ENCODE measurements around the gene VTI1B. TPM values are rescaled to one million over a fixed set of nuclear protein-coding genes. Genes with fewer than 3 reads are reported as not detected.
"Not testable (repeated sequence)": the region's sequence is repeated elsewhere in the genome, so short reads cannot be mapped to it uniquely, and the experiment has no call there.

The VTI1B gene
- total and polyA plus RNA-seq, 12 donors, result 52.2 to 108 (median 82.2) TPM

DNA sequence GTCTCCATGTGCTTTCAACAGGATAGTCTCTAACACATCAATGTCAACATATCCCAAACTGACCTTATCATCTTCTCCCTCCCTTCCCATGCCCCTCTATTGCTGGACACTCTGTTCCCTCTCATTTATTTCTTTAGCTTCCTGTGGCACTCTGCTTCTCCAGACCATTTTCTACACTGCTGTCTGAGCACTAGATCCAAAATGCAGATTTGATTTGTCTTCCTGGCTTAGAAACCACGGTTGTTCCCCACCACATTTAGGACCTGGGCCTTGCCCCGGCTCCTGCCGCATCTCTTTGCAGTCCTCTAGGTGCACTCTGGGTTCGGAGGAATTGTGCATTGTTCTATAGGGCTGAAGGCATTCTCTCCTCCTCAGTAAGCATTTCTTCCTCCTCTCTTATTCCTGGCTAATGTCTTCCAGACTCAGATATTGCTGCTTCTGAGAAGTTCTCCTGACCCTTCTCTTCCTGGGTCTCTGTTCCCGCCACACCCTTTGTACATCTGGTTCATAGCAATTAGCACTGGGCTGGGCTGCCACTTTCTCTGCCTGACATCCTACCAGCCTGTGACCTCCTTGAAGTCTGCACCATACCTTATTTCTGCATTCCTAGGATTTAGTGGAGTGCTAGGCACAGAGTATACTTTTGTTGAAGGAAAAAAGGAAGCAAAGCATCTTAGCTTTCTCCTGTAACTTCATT is 40.8 kb downstream of the VTI1B start:
- no peak overlapping the region for H3K4me3 ChIP-seq

DNA sequence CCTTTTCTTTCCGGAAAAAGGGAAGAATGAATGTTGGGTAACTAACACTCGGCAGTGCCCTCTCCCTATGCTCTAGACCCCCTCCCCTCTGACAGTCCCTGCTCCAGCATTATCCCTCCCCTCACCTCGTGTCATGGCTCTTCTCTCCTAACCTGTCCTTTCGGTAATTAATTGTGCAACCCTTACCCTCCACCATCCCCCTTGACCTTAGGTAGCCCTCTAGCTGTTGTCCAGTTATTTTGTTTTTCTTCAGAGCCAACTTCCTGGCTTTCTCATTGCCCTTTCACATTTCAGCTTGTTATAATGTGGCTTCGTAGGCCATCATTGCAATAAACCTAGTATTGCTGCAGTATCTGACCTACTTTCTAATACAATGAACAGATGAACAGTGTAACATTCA is 43.5 kb downstream of the VTI1B start:
- H3K4me1 ChIP-seq (replicated peaks in 1 of 2), result no peaks in the 10 kb centered on the region
- intact Hi-C loops (cut with DNase I), result no loop called here
- no peak for DNase-seq

More for the DNA sequence above, 40.8 kb downstream of the VTI1B start:
- DNase-seq, result no peak
- H3K27me3 ChIP-seq, result no peaks in the 10 kb centered on the region
- H3K9me3 ChIP-seq (replicated peaks in 1 of 3), result no peaks in the 10 kb centered on the region
- 90 to 94% (median 93%) methylated on average over 5 of the region's 5 CpGs for WGBS, 4 donors
- intact Hi-C loops (cut with DNase I), result no loop called here
- no peaks in the 10 kb centered on the region for H3K4me1 ChIP-seq (replicated peaks in 1 of 2)
- TF ChIP-seq, protein P1, sequence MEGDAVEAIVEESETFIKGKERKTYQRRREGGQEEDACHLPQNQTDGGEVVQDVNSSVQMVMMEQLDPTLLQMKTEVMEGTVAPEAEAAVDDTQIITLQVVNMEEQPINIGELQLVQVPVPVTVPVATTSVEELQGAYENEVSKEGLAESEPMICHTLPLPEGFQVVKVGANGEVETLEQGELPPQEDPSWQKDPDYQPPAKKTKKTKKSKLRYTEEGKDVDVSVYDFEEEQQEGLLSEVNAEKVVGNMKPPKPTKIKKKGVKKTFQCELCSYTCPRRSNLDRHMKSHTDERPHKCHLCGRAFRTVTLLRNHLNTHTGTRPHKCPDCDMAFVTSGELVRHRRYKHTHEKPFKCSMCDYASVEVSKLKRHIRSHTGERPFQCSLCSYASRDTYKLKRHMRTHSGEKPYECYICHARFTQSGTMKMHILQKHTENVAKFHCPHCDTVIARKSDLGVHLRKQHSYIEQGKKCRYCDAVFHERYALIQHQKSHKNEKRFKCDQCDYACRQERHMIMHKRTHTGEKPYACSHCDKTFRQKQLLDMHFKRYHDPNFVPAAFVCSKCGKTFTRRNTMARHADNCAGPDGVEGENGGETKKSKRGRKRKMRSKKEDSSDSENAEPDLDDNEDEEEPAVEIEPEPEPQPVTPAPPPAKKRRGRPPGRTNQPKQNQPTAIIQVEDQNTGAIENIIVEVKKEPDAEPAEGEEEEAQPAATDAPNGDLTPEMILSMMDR (IDR thresholded peaks at IDR 0.05), result no peak
- TF ChIP-seq POLR2A (IDR thresholded peaks at IDR 0.05), result no peak
- H3K36me3 ChIP-seq (replicated peaks in 1 of 2), result no peaks in the 10 kb centered on the region
- H3K27ac ChIP-seq, result no peak overlapping the region

DNA sequence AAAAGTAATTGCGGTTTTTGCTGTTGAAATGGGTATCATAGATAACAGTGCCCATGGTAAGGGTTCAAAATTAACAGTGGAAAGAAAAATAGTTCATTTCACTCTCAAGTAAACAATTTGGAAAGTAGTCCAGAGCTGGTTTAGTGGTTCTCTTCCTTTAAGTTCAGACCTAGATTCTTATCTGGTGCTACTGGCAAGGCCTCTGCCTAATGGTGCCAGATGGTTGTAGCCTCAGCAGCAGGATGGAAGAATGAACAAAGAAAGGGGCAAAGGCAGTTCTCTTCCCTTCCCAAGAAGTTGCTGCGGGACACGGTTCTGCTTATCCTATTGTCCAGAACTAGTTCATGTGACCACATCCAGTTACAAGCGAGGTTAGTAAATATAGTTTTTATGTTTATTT is 44.2 kb downstream of the VTI1B start:
- WGBS, 4 donors, result 92 to 96% (median 94%) methylated on average over 4 of the region's 4 CpGs
- Histone ChIP-seq H3K4me1 (replicated peaks in 1 of 2) (no peaks in the 10 kb centered on the region), H3K27me3 (no peaks in the 10 kb centered on the region), H3K9me3 (replicated peaks in 1 of 3) (no peaks in the 10 kb centered on the region), H3K27ac (no peak overlapping the region), H3K4me3 (no peak overlapping the region), H3K36me3 (replicated peaks in 1 of 2) (no peaks in the 10 kb centered on the region)
- TF ChIP-seq, protein P1 (IDR thresholded peaks at IDR 0.05), result no peak
- no peak for TF ChIP-seq POLR2A (IDR thresholded peaks at IDR 0.05)
- no peak for DNase-seq
- intact Hi-C loops (cut with DNase I), result no loop called here

More for the DNA sequence above, 43.5 kb downstream of the VTI1B start:
- Histone ChIP-seq H3K36me3 (replicated peaks in 1 of 2) (no peaks in the 10 kb centered on the region), H3K4me3 (no peak overlapping the region), H3K9me3 (replicated peaks in 1 of 3) (no peaks in the 10 kb centered on the region), H3K27ac (no peak overlapping the region), H3K27me3 (no peaks in the 10 kb centered on the region)
- TF ChIP-seq, protein P1 (IDR thresholded peaks at IDR 0.05), result no peak
- TF ChIP-seq POLR2A (IDR thresholded peaks at IDR 0.05), result no peak
- 78 to 80% (median 79%) methylated on average over 5 of the region's 5 CpGs for WGBS, 4 donors

DNA sequence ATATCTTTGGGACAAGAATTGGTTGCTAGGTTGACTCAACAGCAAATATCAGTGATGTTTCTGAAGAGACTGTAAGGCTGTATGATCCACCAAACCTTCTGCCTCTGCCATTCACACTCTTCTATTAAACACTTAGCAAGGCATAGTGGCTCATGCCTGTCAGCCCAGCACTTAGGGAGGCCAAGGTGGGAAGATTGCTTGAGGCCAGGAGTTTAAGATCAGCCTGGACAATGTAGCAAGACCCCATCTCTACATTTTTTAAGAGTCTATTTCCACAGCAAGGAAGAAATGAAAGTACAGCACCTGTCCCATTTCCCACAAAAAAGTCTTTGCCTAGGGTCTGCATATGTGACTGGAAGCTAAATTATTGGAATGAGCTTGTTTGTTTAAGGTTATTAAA is 46.9 kb downstream of the VTI1B start:
- peaks cover 8 to 12% of the 10 kb centered on the region in 2 donors for H3K4me1 ChIP-seq (replicated peaks in 1 of 2)
- H3K9me3 ChIP-seq (replicated peaks in 1 of 3), result no peaks in the 10 kb centered on the region
- TF ChIP-seq, protein P1 (IDR thresholded peaks at IDR 0.05), result no peak
- no peak for TF ChIP-seq POLR2A (IDR thresholded peaks at IDR 0.05)
- H3K27ac ChIP-seq, result no peak overlapping the region
- H3K4me3 ChIP-seq, result no peak overlapping the region
- no peaks in the 10 kb centered on the region for H3K27me3 ChIP-seq
- DNase-seq, result no peak
- intact Hi-C loops (cut with DNase I), result no loop called here
- no peaks in the 10 kb centered on the region for H3K36me3 ChIP-seq (replicated peaks in 1 of 2)

DNA sequence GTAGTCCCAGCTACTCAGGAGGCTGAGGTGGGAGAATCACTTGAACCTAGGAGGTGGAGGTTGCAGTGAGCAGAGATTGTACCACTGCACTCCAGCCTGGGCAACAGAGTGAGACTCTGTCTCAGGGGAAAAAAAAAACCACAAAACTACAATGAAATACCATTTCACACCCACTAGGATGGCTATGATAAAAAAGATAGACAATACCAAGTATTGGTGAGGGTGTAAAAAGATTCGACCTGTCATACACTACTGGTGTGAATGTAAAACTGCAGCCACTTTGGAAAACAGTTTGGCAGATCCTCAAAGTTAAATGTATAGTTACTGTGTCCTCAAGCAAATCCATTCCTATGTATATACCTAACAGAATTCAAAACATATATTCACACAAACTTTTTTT is 48.3 kb downstream of the VTI1B start:
- WGBS, 4 donors, result 74 to 95% (median 80%) methylated on average over 1 of the region's 1 CpG
- DNase-seq; H3K27ac ChIP-seq; H3K36me3 ChIP-seq (replicated peaks in 1 of 2); H3K27me3 ChIP-seq; H3K9me3 ChIP-seq (replicated peaks in 1 of 3); H3K4me3 ChIP-seq; intact Hi-C loops (cut with DNase I): not testable (repeated sequence)
- peaks cover 10 to 18% of the 10 kb centered on the region in 2 donors for H3K4me1 ChIP-seq (replicated peaks in 1 of 2)
